ENCODE data around the gene FRMD4A.

The FRMD4A gene

GRCh38 chr10:13704964-13705363 is 625.8 kb downstream of the FRMD4A start:
- Histone ChIP-seq H3K4me1 (ENCODE audit: control insufficient read depth in 1 of 2, insufficient read depth in 2 of 2, low read length in 2 of 2) (peaks cover 0 to 32% of the 10 kb centered on the region in 2 donors), H3K4me3 (ENCODE audit: low read depth in 1 of 2, low read length in 2 of 2) (peak overlapping the region in 1 of 2 donors; percentile 92), H3K27me3 (ENCODE audit: low read depth, low read length) (no peaks in the 10 kb centered on the region), H3K36me3 (ENCODE audit: control insufficient read depth in 1 of 2, insufficient read depth in 2 of 2, low read length in 2 of 2) (peaks cover 0 to 9% of the 10 kb centered on the region in 2 donors), H3K27ac (ENCODE audit: low read length) (no peak overlapping the region), H3K9me3 (ENCODE audit: control insufficient read depth in 1 of 2, low read length in 2 of 2) (no peaks in the 10 kb centered on the region)

GRCh38 chr10:13703997-13704536 is 626.7 kb downstream of the FRMD4A start:
- Histone ChIP-seq H3K27ac (ENCODE audit: low read length) (no peak overlapping the region), H3K36me3 (ENCODE audit: control insufficient read depth in 1 of 2, insufficient read depth in 2 of 2, low read length in 2 of 2) (peaks cover 5 to 9% of the 10 kb centered on the region in 2 donors), H3K4me1 (ENCODE audit: control insufficient read depth in 1 of 2, insufficient read depth in 2 of 2, low read length in 2 of 2) (peaks cover 0 to 32% of the 10 kb centered on the region in 2 donors), H3K9me3 (ENCODE audit: control insufficient read depth in 1 of 2, low read length in 2 of 2) (no peaks in the 10 kb centered on the region), H3K27me3 (ENCODE audit: low read depth, low read length) (no peaks in the 10 kb centered on the region), H3K4me3 (ENCODE audit: low read depth in 1 of 2, low read length in 2 of 2) (peak overlapping the region in 1 of 2 donors; percentile 8)

- Histone ChIP-seq H3K4me1 (ENCODE audit: control insufficient read depth in 1 of 2, insufficient read depth in 2 of 2, low read length in 2 of 2) (peaks cover 0 to 26% of the 10 kb centered on the region in 2 donors), H3K27ac (ENCODE audit: low read length) (no peak overlapping the region), H3K9me3 (ENCODE audit: control insufficient read depth in 1 of 2, low read length in 2 of 2) (no peaks in the 10 kb centered on the region), H3K36me3 (ENCODE audit: control insufficient read depth in 1 of 2, insufficient read depth in 2 of 2, low read length in 2 of 2) (peaks cover 5 to 9% of the 10 kb centered on the region in 2 donors), H3K4me3 (ENCODE audit: low read depth in 1 of 2, low read length in 2 of 2) (no peak overlapping the region), H3K27me3 (ENCODE audit: low read depth, low read length) (no peaks in the 10 kb centered on the region)
These were observed 627.5 kb downstream of the FRMD4A start for GRCh38 chr10:13703101-13703818.

GRCh38 chr10:13701157-13701919 is 629.4 kb downstream of the FRMD4A start:
- no peaks in the 10 kb centered on the region for H3K9me3 ChIP-seq (ENCODE audit: control insufficient read depth in 1 of 2, low read length in 2 of 2)
- H3K36me3 ChIP-seq (ENCODE audit: control insufficient read depth in 1 of 2, insufficient read depth in 2 of 2, low read length in 2 of 2) = peaks cover 5 to 17% of the 10 kb centered on the region in 2 donors
- no peak overlapping the region for H3K4me3 ChIP-seq (ENCODE audit: low read depth in 1 of 2, low read length in 2 of 2)
- H3K27me3 ChIP-seq (ENCODE audit: low read depth, low read length) = no peaks in the 10 kb centered on the region
- peaks cover 0 to 17% of the 10 kb centered on the region in 2 donors for H3K4me1 ChIP-seq (ENCODE audit: control insufficient read depth in 1 of 2, insufficient read depth in 2 of 2, low read length in 2 of 2)
- no peak overlapping the region for H3K27ac ChIP-seq (ENCODE audit: low read length)

GRCh38 chr10:13700473-13701144 is 630.1 kb downstream of the FRMD4A start:
- no peak overlapping the region for H3K27ac ChIP-seq (ENCODE audit: low read length)
- H3K27me3 ChIP-seq (ENCODE audit: low read depth, low read length) = no peaks in the 10 kb centered on the region
- peaks cover 0 to 10% of the 10 kb centered on the region in 2 donors for H3K4me1 ChIP-seq (ENCODE audit: control insufficient read depth in 1 of 2, insufficient read depth in 2 of 2, low read length in 2 of 2)
- H3K4me3 ChIP-seq (ENCODE audit: low read depth in 1 of 2, low read length in 2 of 2) = no peak overlapping the region
- no peaks in the 10 kb centered on the region for H3K9me3 ChIP-seq (ENCODE audit: control insufficient read depth in 1 of 2, low read length in 2 of 2)
- peaks cover 5 to 24% of the 10 kb centered on the region in 2 donors for H3K36me3 ChIP-seq (ENCODE audit: control insufficient read depth in 1 of 2, insufficient read depth in 2 of 2, low read length in 2 of 2)

- Histone ChIP-seq H3K36me3 (ENCODE audit: control insufficient read depth in 1 of 2, insufficient read depth in 2 of 2, low read length in 2 of 2) (peaks cover 5 to 29% of the 10 kb centered on the region in 2 donors), H3K27ac (ENCODE audit: low read length) (no peak overlapping the region), H3K9me3 (ENCODE audit: control insufficient read depth in 1 of 2, low read length in 2 of 2) (no peaks in the 10 kb centered on the region), H3K4me3 (ENCODE audit: low read depth in 1 of 2, low read length in 2 of 2) (no peak overlapping the region), H3K27me3 (ENCODE audit: low read depth, low read length) (no peaks in the 10 kb centered on the region), H3K4me1 (ENCODE audit: control insufficient read depth in 1 of 2, insufficient read depth in 2 of 2, low read length in 2 of 2) (no peaks in the 10 kb centered on the region)
These were observed 631.5 kb downstream of the FRMD4A start for GRCh38 chr10:13699216-13699615.

- Histone ChIP-seq H3K4me1 (ENCODE audit: control insufficient read depth in 1 of 2, insufficient read depth in 2 of 2, low read length in 2 of 2) (no peaks in the 10 kb centered on the region), H3K36me3 (ENCODE audit: control insufficient read depth in 1 of 2, insufficient read depth in 2 of 2, low read length in 2 of 2) (peaks cover 6 to 39% of the 10 kb centered on the region in 2 donors), H3K9me3 (ENCODE audit: control insufficient read depth in 1 of 2, low read length in 2 of 2) (no peaks in the 10 kb centered on the region), H3K27me3 (ENCODE audit: low read depth, low read length) (no peaks in the 10 kb centered on the region), H3K4me3 (ENCODE audit: low read depth in 1 of 2, low read length in 2 of 2) (no peak overlapping the region), H3K27ac (ENCODE audit: low read length) (no peak overlapping the region)
These were observed 632.5 kb downstream of the FRMD4A start for GRCh38 chr10:13698217-13698616.

- no peak overlapping the region for H3K4me3 ChIP-seq (ENCODE audit: low read depth in 1 of 2, low read length in 2 of 2)
- no peaks in the 10 kb centered on the region for H3K4me1 ChIP-seq (ENCODE audit: control insufficient read depth in 1 of 2, insufficient read depth in 2 of 2, low read length in 2 of 2)
- no peaks in the 10 kb centered on the region for H3K27me3 ChIP-seq (ENCODE audit: low read depth, low read length)
- no peak overlapping the region for H3K27ac ChIP-seq (ENCODE audit: low read length)
- H3K36me3 ChIP-seq (ENCODE audit: control insufficient read depth in 1 of 2, insufficient read depth in 2 of 2, low read length in 2 of 2) = peaks cover 18 to 54% of the 10 kb centered on the region in 2 donors
- H3K9me3 ChIP-seq (ENCODE audit: control insufficient read depth in 1 of 2, low read length in 2 of 2) = no peaks in the 10 kb centered on the region
These were observed 634.7 kb downstream of the FRMD4A start for GRCh38 chr10:13696071-13696470.

GRCh38 chr10:13695588-13695987 is 635.1 kb downstream of the FRMD4A start:
- Histone ChIP-seq H3K9me3 (ENCODE audit: control insufficient read depth in 1 of 2, low read length in 2 of 2) (no peaks in the 10 kb centered on the region), H3K4me3 (ENCODE audit: low read depth in 1 of 2, low read length in 2 of 2) (no peak overlapping the region), H3K4me1 (ENCODE audit: control insufficient read depth in 1 of 2, insufficient read depth in 2 of 2, low read length in 2 of 2) (no peaks in the 10 kb centered on the region), H3K27me3 (ENCODE audit: low read depth, low read length) (no peaks in the 10 kb centered on the region), H3K36me3 (ENCODE audit: control insufficient read depth in 1 of 2, insufficient read depth in 2 of 2, low read length in 2 of 2) (peaks cover 18 to 54% of the 10 kb centered on the region in 2 donors), H3K27ac (ENCODE audit: low read length) (no peak overlapping the region)

GRCh38 chr10:13693783-13694700 is 636.7 kb downstream of the FRMD4A start:
- peaks cover 13 to 60% of the 10 kb centered on the region in 2 donors for H3K36me3 ChIP-seq (ENCODE audit: control insufficient read depth in 1 of 2, insufficient read depth in 2 of 2, low read length in 2 of 2)
- H3K27ac ChIP-seq (ENCODE audit: low read length) = no peak overlapping the region
- no peaks in the 10 kb centered on the region for H3K4me1 ChIP-seq (ENCODE audit: control insufficient read depth in 1 of 2, insufficient read depth in 2 of 2, low read length in 2 of 2)
- H3K9me3 ChIP-seq (ENCODE audit: control insufficient read depth in 1 of 2, low read length in 2 of 2) = no peaks in the 10 kb centered on the region
- H3K27me3 ChIP-seq (ENCODE audit: low read depth, low read length) = no peaks in the 10 kb centered on the region
- H3K4me3 ChIP-seq (ENCODE audit: low read depth in 1 of 2, low read length in 2 of 2) = no peak overlapping the region
